ENCODE measurements around the gene CBLN1.

CBLN1 gene

DNA sequence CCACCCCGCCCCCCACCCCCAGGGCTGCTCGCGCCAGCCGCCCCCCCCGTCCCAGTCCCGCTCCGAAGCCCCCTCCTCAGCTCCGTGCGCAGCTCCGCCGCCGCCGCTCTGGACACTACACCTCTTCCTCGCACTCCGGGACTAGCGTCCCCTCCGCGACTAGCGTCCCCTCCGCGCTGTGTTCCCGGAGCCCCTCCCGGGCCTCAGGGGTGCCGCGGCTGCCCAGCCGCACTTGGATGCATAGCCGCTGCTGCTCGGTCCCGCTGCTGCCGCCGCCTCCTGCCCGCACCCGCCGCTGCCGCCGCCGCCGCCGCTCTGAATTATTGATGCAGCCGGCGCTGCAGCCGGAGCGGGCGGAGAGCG lies at the start of gene CBLN1:
CBLN1 (minus strand) TSS at position 359 of the 363 bp plus-strand sequence. CDS start 373 bp downstream, outside the sequence.
- DNase-seq (ENCODE audit: low spot score), result no peak

GRCh38 chr16:49330562-49331201 lies 49.0 kb upstream of the CBLN1 start:
- no peak for DNase-seq (ENCODE audit: low spot score)

DNA sequence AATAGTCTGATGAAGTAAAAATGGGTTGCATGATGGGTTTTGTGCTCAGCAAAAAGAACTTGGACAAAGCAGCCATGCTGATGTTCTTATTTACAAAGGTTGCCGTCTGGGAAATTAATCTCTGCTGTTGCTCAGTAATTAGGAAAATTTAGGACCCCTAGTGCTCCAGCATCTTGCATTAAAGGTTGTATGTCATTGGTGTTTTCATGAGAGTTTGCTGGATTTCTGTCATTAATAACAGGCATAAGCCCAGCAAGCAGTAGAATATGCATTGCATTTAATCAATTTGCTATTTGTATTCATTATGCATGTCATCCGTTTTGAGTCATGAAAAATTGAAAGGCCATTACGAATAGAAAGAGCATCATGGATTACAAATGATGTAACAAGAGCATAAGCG lies 46.7 kb upstream of the CBLN1 start:
- DNase-seq (ENCODE audit: low spot score), result no peak

GRCh38 chr16:49327466-49327865 lies 45.8 kb upstream of the CBLN1 start:
- no peak for DNase-seq (ENCODE audit: low spot score)

GRCh38 chr16:49324703-49325102 lies 43.1 kb upstream of the CBLN1 start:
- no peak for DNase-seq (ENCODE audit: low spot score)

GRCh38 chr16:49315602-49316001 lies 34.0 kb upstream of the CBLN1 start:
- no peak for DNase-seq (ENCODE audit: low spot score)

- no peak for DNase-seq (ENCODE audit: low spot score)
Measured at GRCh38 chr16:49312389-49312985, 30.8 kb upstream of the CBLN1 start.

GRCh38 chr16:49311823-49312222 lies 30.2 kb upstream of the CBLN1 start:
- DNase-seq (ENCODE audit: low spot score), result no peak

- no peak for DNase-seq (ENCODE audit: low spot score)
Measured at GRCh38 chr16:49307176-49307575, 25.5 kb upstream of the CBLN1 start.

DNA sequence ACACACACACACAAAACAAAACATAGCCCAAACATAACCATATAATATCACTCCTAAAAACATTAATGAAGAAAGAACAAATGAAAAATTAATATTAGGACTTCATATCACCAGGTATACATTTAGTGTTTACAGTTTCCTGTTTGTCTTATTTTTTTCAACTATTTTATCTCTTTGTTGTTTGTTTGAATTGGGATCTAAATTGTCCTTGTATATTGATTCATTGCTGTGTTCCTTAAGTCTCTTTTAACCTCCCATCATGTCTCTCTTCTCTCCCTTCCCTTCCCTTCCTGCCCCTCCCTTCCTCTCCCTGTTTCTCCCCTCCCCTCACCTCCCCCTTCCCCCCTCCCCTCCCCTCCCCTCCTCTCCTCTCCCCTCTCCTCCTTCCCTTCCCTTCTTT lies 23.8 kb upstream of the CBLN1 start:
- DNase-seq (ENCODE audit: low spot score), result no peak

DNA sequence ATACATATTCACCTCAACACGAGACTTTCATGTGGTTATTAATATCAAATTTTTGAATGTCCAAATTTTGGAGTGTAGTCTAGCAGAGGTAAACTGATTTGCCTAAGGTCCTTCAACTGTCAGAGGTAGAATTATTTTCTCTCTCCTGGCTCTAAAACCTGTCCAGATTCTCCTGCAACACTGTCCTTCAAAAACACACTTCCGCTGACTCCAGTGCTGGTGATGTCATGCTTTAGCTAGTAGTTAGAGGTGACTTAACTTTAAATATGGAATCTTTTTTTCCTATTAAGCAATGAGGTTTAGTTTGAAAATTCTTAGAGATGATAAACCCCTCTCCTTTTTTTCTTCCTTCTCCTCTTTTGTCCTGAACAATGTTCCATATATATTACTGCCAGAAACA lies 10.8 kb upstream of the CBLN1 start:
- no peak for DNase-seq (ENCODE audit: low spot score)

GRCh38 chr16:49287572-49287971 lies 5.9 kb upstream of the CBLN1 start:
- DNase-seq (ENCODE audit: low spot score), result peak; percentile 33

- DNase-seq (ENCODE audit: low spot score), result no peak
Measured at GRCh38 chr16:49284962-49285361, 3.3 kb upstream of the CBLN1 start.

DNA sequence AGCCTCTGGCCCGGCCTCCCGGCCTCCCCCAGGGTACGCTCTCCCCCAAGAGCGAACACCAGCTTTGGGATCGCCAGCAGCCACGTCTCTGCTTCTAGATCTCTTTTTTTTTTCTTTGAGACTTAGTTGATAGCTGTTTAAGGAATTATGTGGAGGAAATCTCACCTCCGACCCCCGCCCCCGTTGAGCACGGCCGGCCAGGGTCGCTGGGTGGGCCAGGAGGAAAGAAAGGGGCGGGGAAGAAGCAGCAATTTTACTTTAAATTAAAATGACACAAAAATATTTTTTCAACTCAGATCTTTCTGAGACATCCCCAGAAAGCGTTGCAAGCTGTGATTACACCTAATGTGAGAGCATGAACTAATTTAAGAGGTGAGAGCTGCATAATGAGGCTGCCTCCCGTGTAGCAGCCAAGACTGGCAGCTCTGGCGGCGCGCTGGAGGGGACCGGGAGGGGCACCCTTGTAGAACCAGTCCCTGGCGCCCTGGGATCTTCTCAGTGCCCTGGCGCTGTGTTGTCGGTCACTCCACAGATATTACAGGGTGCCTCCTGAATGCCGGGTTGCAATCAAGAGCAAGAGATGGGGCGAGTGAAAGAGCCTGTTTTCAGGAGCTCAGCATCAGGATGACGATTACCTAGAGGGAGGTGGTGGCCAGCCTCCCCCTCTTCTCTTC lies 1.9 kb upstream of the CBLN1 start:
- no peak for DNase-seq (ENCODE audit: low spot score)

- peak; percentile 63 for DNase-seq (ENCODE audit: low spot score)
Measured at GRCh38 chr16:49282690-49283375, 1.2 kb upstream of the CBLN1 start.

GRCh38 chr16:49281843-49282642 lies 405 bp upstream of the CBLN1 start:
- DNase-seq (ENCODE audit: low spot score), result peak; percentile 97

- no peak for DNase-seq (ENCODE audit: low spot score)
Measured at GRCh38 chr16:49280841-49281371, 732 bp downstream of the CBLN1 start.

DNA sequence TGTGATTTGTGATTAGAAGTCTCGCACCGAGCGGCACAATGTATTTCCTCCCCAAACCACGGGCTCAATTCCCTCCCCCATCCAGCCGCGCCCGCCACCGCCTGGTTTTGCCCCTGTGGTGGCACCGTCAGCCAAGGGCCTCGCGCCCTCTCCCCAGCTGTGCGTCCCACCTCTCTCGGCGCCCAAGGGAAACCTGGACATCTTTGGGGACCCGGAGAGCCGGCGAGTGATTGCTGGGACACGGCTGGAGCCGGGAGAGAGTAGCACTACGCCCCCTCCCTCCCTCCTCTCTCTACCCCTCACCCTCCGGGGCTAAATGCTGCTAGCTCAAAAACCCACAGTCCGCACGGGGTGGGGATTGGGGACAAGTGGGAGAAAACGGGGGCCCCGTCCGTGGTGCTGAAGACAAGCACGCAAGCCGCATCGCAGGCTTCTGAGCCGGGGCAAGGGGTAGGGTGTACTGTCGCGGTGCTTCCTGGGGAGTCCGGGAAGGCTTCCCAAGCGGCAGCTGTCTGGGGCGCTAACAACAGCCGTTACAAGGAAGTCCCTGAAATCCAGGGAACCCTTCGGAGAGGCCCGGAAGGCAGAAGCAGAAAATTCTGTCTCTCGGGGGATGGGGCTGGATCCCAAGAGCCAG lies 1.4 kb downstream of the CBLN1 start:
- peak; percentile 49 for DNase-seq (ENCODE audit: low spot score)

GRCh38 chr16:49278944-49279725 lies 2.5 kb downstream of the CBLN1 start:
- DNase-seq (ENCODE audit: low spot score), result no peak

- DNase-seq (ENCODE audit: low spot score), result no peak
Measured at GRCh38 chr16:49278567-49278827, 3.1 kb downstream of the CBLN1 start.

Measured in iPS-NIHi11 (cell line).